HepG2 (cell line): ENCODE results near the gene STH. TPM values are rescaled to one million over a fixed set of nuclear protein-coding genes. Genes with fewer than 3 reads are reported as not detected.

Experiments used
- ATAC-seq: fragments of 200-7000 bp; cut with Tn5 transposase; 3 replicates; pipeline ENCODE4 v1.9.1; 2020; ENCODE audit warnings: mild to moderate bottlenecking, moderate library complexity
- BruUV-seq: library from RNA; stranded (reverse); fragments of 400-500 nt; replicated peaks from 2 replicates; lab custom pipeline; 2021; lab: Mats Ljungman, UMichigan
- CTCF ChIA-PET: fragments of 300-600 bp; formaldehyde crosslinking; extraction: SDS; loops from one replicate; lab custom pipeline; 2021; ENCODE audit warnings: low total read pairs, inconsistent platforms, low intra/inter-chr PET ratio; lab: Yijun Ruan, JAX
- POLR2A ChIA-PET: fragments of 350-600 bp; sonication (Branson Sonifier 250); formaldehyde crosslinking; loops from one replicate; lab custom pipeline; 2020; ENCODE audit warnings: antibody characterized with exemption, inconsistent platforms; lab: Yijun Ruan, JAX
- DNase-seq: peaks from one replicate; pipeline ENCODE4 v3.0.0-alpha.2; 2015; ENCODE audit warnings: low spot score
- FAIRE-seq: peaks from 3 replicates; lab custom pipeline; 2011; peaks lifted over from hg19 to GRCh38; lab: Jason Lieb, UNC
- H2AFZ ChIP-seq: one replicate; pipeline ENCODE4 v1.6.1; 2011; ENCODE audit warnings: low read length, inconsistent platforms
- H3K27ac ChIP-seq: fragments of 300-600 bp; 3 replicates; pipeline ENCODE4 v1.8.0; 2011; ENCODE audit warnings: mixed run types, mild to moderate bottlenecking, mixed read lengths, low read length, inconsistent platforms; ENCODE audit not compliant: insufficient read depth; ENCODE audit errors: extremely low read length
- H3K27me3 ChIP-seq, 2 experiments: fragments of 200-600 bp in 1 of 2; 2 replicates in 1 of 2; 3 replicates in 1 of 2; pipeline versions ENCODE4 v1.6.0 to v1.8.0; 2011; ENCODE audit warnings: low read length in 2 of 2, mild to moderate bottlenecking in 2 of 2, moderate library complexity in 2 of 2, inconsistent platforms in 1 of 2; ENCODE audit not compliant: insufficient read depth in 2 of 2, control insufficient read depth in 1 of 2
- H3K36me3 ChIP-seq, 2 experiments: fragments of 200-600 bp in 1 of 2; replicated peaks in 1 of 2; 2 replicates in 1 of 2; 3 replicates in 1 of 2; pipeline versions ENCODE4 v1.5.1 to v1.8.0; 2011; ENCODE audit warnings: low read length in 2 of 2, inconsistent platforms in 1 of 2; ENCODE audit not compliant: insufficient read depth in 2 of 2, control insufficient read depth in 1 of 2
- H3K4me1 ChIP-seq: 2 replicates; pipeline ENCODE4 v1.5.1; 2012; ENCODE audit warnings: low read length, inconsistent platforms; ENCODE audit not compliant: insufficient read depth
- H3K4me2 ChIP-seq: 2 replicates; pipeline ENCODE4 v1.6.0; 2011; ENCODE audit warnings: low read depth, low read length, inconsistent platforms
- H3K4me3 ChIP-seq, 3 experiments: fragments of 200-600 bp in 1 of 3; sonication (generic), shearing (Covaris generic) in 1 of 3; replicated peaks in 1 of 3; 2 replicates each; pipeline ENCODE4 v1.5.1; 2011 to 2016; ENCODE audit warnings: low read length in 3 of 3, inconsistent platforms in 2 of 3, low read depth in 2 of 3, mild to moderate bottlenecking in 2 of 3, control low read depth in 1 of 3, mixed read lengths in 1 of 3; ENCODE audit not compliant: insufficient read depth in 1 of 3
- H3K79me2 ChIP-seq: one replicate; pipeline ENCODE4 v1.6.1; 2011; ENCODE audit warnings: low read length, inconsistent platforms; ENCODE audit not compliant: insufficient read depth
- H3K9ac ChIP-seq: 2 replicates; pipeline ENCODE4 v1.6.0; 2011; ENCODE audit warnings: mild to moderate bottlenecking, low read depth, low read length, inconsistent platforms; ENCODE audit not compliant: insufficient read depth
- H3K9me3 ChIP-seq: 2 replicates; pipeline ENCODE4 v1.5.1; 2012; ENCODE audit warnings: mild to moderate bottlenecking, low read length
- H4K20me1 ChIP-seq: 2 replicates; pipeline ENCODE4 v1.6.0; 2011; ENCODE audit warnings: inconsistent platforms, mild to moderate bottlenecking, low read length, moderate library complexity; ENCODE audit not compliant: insufficient read depth
- EEA1 ChIP-seq: sonication (generic); formaldehyde crosslinking; IDR thresholded peaks from 2 replicates; pipeline ENCODE4 v1.5.1; 2020; ENCODE audit warnings: mild to moderate bottlenecking, missing genetic modification reagents, borderline replicate concordance
- MEIS2 ChIP-seq: sonication (generic); formaldehyde crosslinking; IDR thresholded peaks from 2 replicates; pipeline ENCODE4 v1.9.0; 2021; ENCODE audit warnings: mild to moderate bottlenecking, missing genetic modification reagents
- ZNF761 ChIP-seq: sonication (generic); formaldehyde crosslinking; conservative IDR thresholded peaks from 2 replicates; pipeline ENCODE4 v1.4.0; 2020; ENCODE audit warnings: mild to moderate bottlenecking, missing genetic modification reagents
- ZNF784 ChIP-seq: sonication (generic); formaldehyde crosslinking; IDR thresholded peaks from 2 replicates; pipeline ENCODE4 v1.5.1; 2020; ENCODE audit warnings: missing genetic modification reagents, mild to moderate bottlenecking, borderline replicate concordance
- WGBS: methylation state at CpG from one replicate; pipeline ENCODE4 v1.1.6; 2017; ENCODE audit warnings: low lambda C conversion rate; 5-methylcytosine and 5-hydroxymethylcytosine counted together
- in situ Hi-C: cut with HindIII; loops from 2 replicates; pipeline ENCODE4 v1.10.0; 2017; ENCODE audit warnings: low pct_unique_long_range_greater_than_20kb; ENCODE audit not compliant: extremely low pct_ligation_motif_present
- intact Hi-C: fragments of 100-400 bp; cut with micrococcal nuclease; formaldehyde crosslinking; loops from one replicate; pipeline ENCODE4 v1.10.0; 2022; ENCODE audit not compliant: unreplicated experiment
- polyA plus RNA-seq, 8 experiments: library from polyadenylated mRNA; depleted of rRNA in 3 of 8; stranded (reverse) in 7 of 8; unstranded in 1 of 8; fragments of >200 nt; fragmentation: Illumina TruSeq in 4 of 8; extraction: Trizol in 4 of 8; gene quantifications; 2 replicates each; pipeline versions ENCODE4 v1.2.1 to v1.2.3, GENCODE V29; 2011 to 2016; ENCODE audit warnings: low read depth in 4 of 8, missing spikeins in 1 of 8, mixed read lengths in 1 of 8; ENCODE audit not compliant: insufficient read depth in 1 of 8
- total RNA-seq, 5 experiments: library from RNA; depleted of rRNA; stranded (reverse); fragments of >200 nt; fragmentation: Illumina TruSeq; extraction: Trizol; gene quantifications; 2 replicates each; pipeline ENCODE4 v1.2.3, GENCODE V29; 2016; ENCODE audit warnings: low read depth in 1 of 5
- TF ChIP-seq, protein P1 (sequence below): sonication (generic); formaldehyde crosslinking; IDR thresholded peaks from 2 replicates; pipeline ENCODE4 v1.4.0; 2020; ENCODE audit warnings: missing genetic modification reagents
- TF ChIP-seq, protein P2 (sequence below): sonication (generic); formaldehyde crosslinking; IDR thresholded peaks from 2 replicates; pipeline ENCODE4; 2020; ENCODE audit warnings: missing genetic modification reagents, mild to moderate bottlenecking, borderline replicate concordance
- TF ChIP-seq, protein P3 (sequence below): sonication (generic); formaldehyde crosslinking; IDR thresholded peaks from 2 replicates; pipeline ENCODE4 v1.5.1; 2020; ENCODE audit warnings: missing genetic modification reagents, mild to moderate bottlenecking, borderline replicate concordance

STH gene
- total and polyA plus RNA-seq, 2 of the 13 experiments (the other 11 are each of a cell fraction or from before 2014, with no cell fraction given): not detected

DNA sequence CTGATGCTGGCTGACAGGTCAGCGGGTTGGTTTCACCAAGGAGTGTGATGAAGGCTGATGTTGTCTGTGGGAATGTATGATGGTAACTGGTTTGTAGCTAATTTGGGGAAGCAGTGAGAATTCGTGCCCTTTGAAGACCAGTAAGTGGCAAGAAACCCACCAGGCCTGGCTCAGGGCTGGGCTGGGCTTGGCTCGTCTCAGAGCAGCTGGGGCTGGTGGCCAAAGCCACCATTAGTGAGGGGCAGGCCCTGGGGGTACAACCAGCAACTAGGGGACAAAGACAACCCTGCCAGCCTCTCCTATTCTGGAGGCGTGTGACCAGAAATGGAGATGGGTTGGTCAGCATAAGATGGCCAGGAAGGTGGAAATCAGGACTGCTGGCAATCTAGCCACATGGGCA, 13.0 kb upstream of the STH start:
- H3K9ac ChIP-seq: no peak overlapping the region
- H4K20me1 ChIP-seq: no peaks in the 10 kb centered on the region
- in situ Hi-C loops: no loop called here
- BruUV-seq: no TSS peak
- no peaks in the 10 kb centered on the region for H3K36me3 ChIP-seq
- H3K9me3 ChIP-seq: no peaks in the 10 kb centered on the region
- H3K4me3 ChIP-seq: no peak overlapping the region
- H3K27ac ChIP-seq: no peak overlapping the region
- POLR2A ChIA-PET: no interaction called here
- H2AFZ ChIP-seq: no peak overlapping the region
- TF ChIP-seq, protein P1, sequence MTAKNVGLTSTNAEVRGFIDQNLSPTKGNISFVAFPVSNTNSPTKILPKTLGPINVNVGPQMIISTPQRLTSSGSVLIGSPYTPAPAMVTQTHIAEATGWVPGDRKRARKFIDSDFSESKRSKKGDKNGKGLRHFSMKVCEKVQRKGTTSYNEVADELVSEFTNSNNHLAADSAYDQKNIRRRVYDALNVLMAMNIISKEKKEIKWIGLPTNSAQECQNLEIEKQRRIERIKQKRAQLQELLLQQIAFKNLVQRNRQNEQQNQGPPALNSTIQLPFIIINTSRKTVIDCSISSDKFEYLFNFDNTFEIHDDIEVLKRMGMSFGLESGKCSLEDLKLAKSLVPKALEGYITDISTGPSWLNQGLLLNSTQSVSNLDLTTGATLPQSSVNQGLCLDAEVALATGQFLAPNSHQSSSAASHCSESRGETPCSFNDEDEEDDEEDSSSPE (CRISPR knock-in tag): no peak
- TF ChIP-seq EEA1: no peak
- TF ChIP-seq, protein P2, sequence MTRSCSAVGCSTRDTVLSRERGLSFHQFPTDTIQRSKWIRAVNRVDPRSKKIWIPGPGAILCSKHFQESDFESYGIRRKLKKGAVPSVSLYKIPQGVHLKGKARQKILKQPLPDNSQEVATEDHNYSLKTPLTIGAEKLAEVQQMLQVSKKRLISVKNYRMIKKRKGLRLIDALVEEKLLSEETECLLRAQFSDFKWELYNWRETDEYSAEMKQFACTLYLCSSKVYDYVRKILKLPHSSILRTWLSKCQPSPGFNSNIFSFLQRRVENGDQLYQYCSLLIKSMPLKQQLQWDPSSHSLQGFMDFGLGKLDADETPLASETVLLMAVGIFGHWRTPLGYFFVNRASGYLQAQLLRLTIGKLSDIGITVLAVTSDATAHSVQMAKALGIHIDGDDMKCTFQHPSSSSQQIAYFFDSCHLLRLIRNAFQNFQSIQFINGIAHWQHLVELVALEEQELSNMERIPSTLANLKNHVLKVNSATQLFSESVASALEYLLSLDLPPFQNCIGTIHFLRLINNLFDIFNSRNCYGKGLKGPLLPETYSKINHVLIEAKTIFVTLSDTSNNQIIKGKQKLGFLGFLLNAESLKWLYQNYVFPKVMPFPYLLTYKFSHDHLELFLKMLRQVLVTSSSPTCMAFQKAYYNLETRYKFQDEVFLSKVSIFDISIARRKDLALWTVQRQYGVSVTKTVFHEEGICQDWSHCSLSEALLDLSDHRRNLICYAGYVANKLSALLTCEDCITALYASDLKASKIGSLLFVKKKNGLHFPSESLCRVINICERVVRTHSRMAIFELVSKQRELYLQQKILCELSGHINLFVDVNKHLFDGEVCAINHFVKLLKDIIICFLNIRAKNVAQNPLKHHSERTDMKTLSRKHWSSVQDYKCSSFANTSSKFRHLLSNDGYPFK (CRISPR knock-in tag): no peak
- TF ChIP-seq ZNF784: no peak
- TF ChIP-seq ZNF761 (CRISPR knock-in tag): no peak
- TF ChIP-seq MEIS2: no peak
- TF ChIP-seq, protein P3, sequence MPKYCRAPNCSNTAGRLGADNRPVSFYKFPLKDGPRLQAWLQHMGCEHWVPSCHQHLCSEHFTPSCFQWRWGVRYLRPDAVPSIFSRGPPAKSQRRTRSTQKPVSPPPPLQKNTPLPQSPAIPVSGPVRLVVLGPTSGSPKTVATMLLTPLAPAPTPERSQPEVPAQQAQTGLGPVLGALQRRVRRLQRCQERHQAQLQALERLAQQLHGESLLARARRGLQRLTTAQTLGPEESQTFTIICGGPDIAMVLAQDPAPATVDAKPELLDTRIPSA (CRISPR knock-in tag): no peak
- no peak for ATAC-seq
- intact Hi-C loops: no loop called here
- peaks cover 0 to 9% of the 10 kb centered on the region in 2 experiments; a peak in 2 of 5 replicates for H3K27me3 ChIP-seq
- no peaks in the 10 kb centered on the region for H3K79me2 ChIP-seq
- no peak for DNase-seq
- whole genome bisulfite sequencing: 39% methylated on average over 3 of the region's 4 CpGs
- no peak for FAIRE-seq
- peaks cover 27% of the 10 kb centered on the region for H3K4me1 ChIP-seq
- CTCF ChIA-PET: no interaction called here
- no peak overlapping the region for H3K4me2 ChIP-seq
